Astrocyte of the spinal cord (primary cell): ENCODE data around the gene ANKRD33.

ENCODE experiments used
- DNase-seq: peaks from one replicate; pipeline ENCODE4 v3.0.0; 2011; ENCODE audit warnings: low read depth, low spot score
- H3K4me3 ChIP-seq: 2 replicates; pipeline ENCODE4 v1.5.1; 2011; ENCODE audit warnings: low read depth, mild to moderate bottlenecking, low read length, moderate library complexity
- CTCF ChIP-seq: IDR thresholded peaks from 2 replicates; pipeline ENCODE4 v1.5.1; 2012; ENCODE audit warnings: low read depth, mild to moderate bottlenecking, low read length, inconsistent platforms
- in situ Hi-C: cut with HindIII; loops from 2 replicates; pipeline ENCODE4 v1.10.0; 2017; ENCODE audit warnings: low sequenced_read_pairs

The ANKRD33 gene

GRCh38 chr12:51907083-51907855 is 19.4 kb downstream of the ANKRD33 start, which contains the start of gene ACVRL1:
ACVRL1 (plus strand) TSS chr12:51907504; CDS start chr12:51912475, 4,971 bp downstream.
- TF ChIP-seq CTCF, result no peak
- DNase-seq, result no peak
- in situ Hi-C loops, result no loop called here
- H3K4me3 ChIP-seq, result peak within 1 kb of the TSS; percentile 35

- in situ Hi-C loops, result no loop called here
- TF ChIP-seq CTCF, result no peak
- H3K4me3 ChIP-seq, result peak overlapping the region; percentile 35
These were observed 20.0 kb downstream of the ANKRD33 start for GRCh38 chr12:51907856-51908425.

GRCh38 chr12:51908876-51909592 is 21.1 kb downstream of the ANKRD33 start:
- no peak overlapping the region for H3K4me3 ChIP-seq
- in situ Hi-C loops, result no loop called here
- TF ChIP-seq CTCF, result no peak
- no peak for DNase-seq

More at GRCh38 chr12:51907856-51908425, 20.0 kb downstream of the ANKRD33 start:
- DNase-seq, result no peak

GRCh38 chr12:51910168-51910567 is 22.3 kb downstream of the ANKRD33 start:
- no peak for TF ChIP-seq CTCF
- DNase-seq, result no peak
- H3K4me3 ChIP-seq, result no peak overlapping the region
- in situ Hi-C loops, result no loop called here

- TF ChIP-seq CTCF, result no peak
- no peak overlapping the region for H3K4me3 ChIP-seq
- DNase-seq, result no peak
- in situ Hi-C loops, result no loop called here
These were observed 22.8 kb downstream of the ANKRD33 start for GRCh38 chr12:51910691-51911090.

GRCh38 chr12:51911307-51911706 is 23.4 kb downstream of the ANKRD33 start:
- in situ Hi-C loops, result no loop called here
- H3K4me3 ChIP-seq, result no peak overlapping the region
- DNase-seq, result no peak
- TF ChIP-seq CTCF, result no peak
